Endothelial cell of umbilical vein (primary cell): Measurements from ENCODE around the gene BSND. TPM values are rescaled to one million over a fixed set of nuclear protein-coding genes. Genes with fewer than 3 reads are reported as not detected.
A peak's percentile ranks its signal among the peaks of the same experiment; 100 is the strongest.

Source experiments
- BruUV-seq: library from RNA; stranded (reverse); fragments of 400-500 nt; replicated peaks from 2 replicates; lab custom pipeline; 2021; lab: Mats Ljungman, UMichigan
- CTCF ChIA-PET: fragments of 300-600, 350-600 bp; sonication (Branson Sonifier 250); formaldehyde crosslinking; loops from one replicate; lab custom pipeline; 2021; ENCODE audit warnings: antibody characterized with exemption, inconsistent platforms; lab: Charles Lee
- POLR2A ChIA-PET: fragments of 300-600, 350-600 bp; sonication (Branson Sonifier 250); formaldehyde crosslinking; loops from one replicate; lab custom pipeline; 2021; ENCODE audit warnings: antibody characterized with exemption, inconsistent platforms; lab: Charles Lee
- DNase-seq: peaks from one replicate; pipeline ENCODE4 v3.0.0-alpha.2; 2011; ENCODE audit warnings: low read depth, low spot score
- FAIRE-seq: peaks from 2 replicates; lab custom pipeline; 2011; peaks lifted over from hg19 to GRCh38; lab: Jason Lieb, UNC
- H2AFZ ChIP-seq: 2 replicates; pipeline ENCODE4 v1.6.0; 2012; ENCODE audit warnings: low read depth, low read length, control low read depth, inconsistent platforms
- H3K27ac ChIP-seq: 2 replicates; pipeline ENCODE4 v1.5.1; 2011; ENCODE audit warnings: low read depth, mild to moderate bottlenecking, control low read depth, low read length, moderate library complexity; ENCODE audit not compliant: insufficient read depth
- H3K27me3 ChIP-seq, 2 experiments: 2 replicates each; pipeline versions ENCODE4 v1.6.0 to v1.6.1; 2011; ENCODE audit warnings: low read length in 2 of 2, mixed read lengths in 1 of 2; ENCODE audit not compliant: control insufficient read depth in 2 of 2, insufficient read depth in 2 of 2
- H3K36me3 ChIP-seq, 2 experiments: 2 replicates in 1 of 2; 3 replicates in 1 of 2; pipeline ENCODE4 v1.5.1; 2011; ENCODE audit warnings: low read length in 2 of 2, mild to moderate bottlenecking in 1 of 2, moderate library complexity in 1 of 2; ENCODE audit not compliant: control insufficient read depth in 2 of 2, insufficient read depth in 2 of 2; ENCODE audit errors: extremely low read depth in 1 of 2
- H3K4me1 ChIP-seq: 3 replicates; pipeline ENCODE4 v1.5.1; 2011; ENCODE audit warnings: mild to moderate bottlenecking, low read length; ENCODE audit not compliant: control insufficient read depth, insufficient read depth; ENCODE audit errors: extremely low read depth
- H3K4me2 ChIP-seq: 2 replicates; pipeline ENCODE4 v1.6.1; 2011; ENCODE audit warnings: low read length, control low read depth, mixed read lengths; ENCODE audit not compliant: insufficient read depth
- H3K4me3 ChIP-seq, 3 experiments: fragments of 200-600 bp in 1 of 3; sonication (generic), shearing (Covaris generic) in 1 of 3; replicated peaks in 1 of 3; 2 replicates each; pipeline ENCODE4 v1.5.1; 2011 to 2016; ENCODE audit warnings: control low read depth in 3 of 3, low read length in 3 of 3, mild to moderate bottlenecking in 2 of 3, inconsistent platforms in 1 of 3, low read depth in 1 of 3, moderate library complexity in 1 of 3; ENCODE audit not compliant: insufficient read depth in 1 of 3
- H3K79me2 ChIP-seq: 2 replicates; pipeline ENCODE4 v1.6.0; 2012; ENCODE audit warnings: low read length, inconsistent platforms; ENCODE audit not compliant: control insufficient read depth, insufficient read depth
- H3K9ac ChIP-seq: replicated peaks from 2 replicates; pipeline ENCODE3; 2011; ENCODE audit warnings: low read length, control low read depth; ENCODE audit not compliant: insufficient read depth; ENCODE audit errors: extremely low read depth
- H3K9me1 ChIP-seq: replicated peaks from 3 replicates; pipeline ENCODE4 v1.6.0; 2011; ENCODE audit warnings: mild to moderate bottlenecking, low read length; ENCODE audit not compliant: control insufficient read depth, insufficient read depth; ENCODE audit errors: extremely low read depth
- H3K9me3 ChIP-seq: replicated peaks from 2 replicates; pipeline ENCODE4 v1.5.1; 2012; ENCODE audit warnings: low read length, inconsistent platforms; ENCODE audit not compliant: control insufficient read depth, insufficient read depth
- H4K20me1 ChIP-seq: replicated peaks from 2 replicates; pipeline ENCODE3; 2011; ENCODE audit warnings: mild to moderate bottlenecking, low read length; ENCODE audit not compliant: control insufficient read depth, insufficient read depth; ENCODE audit errors: extremely low read depth
- CTCF ChIP-seq, 2 donors: IDR thresholded peaks; 1 replicate in 1 of 2; 2 replicates in 1 of 2; pipeline ENCODE4 v1.5.1; 2011; ENCODE audit warnings: low read length in 2 of 2, mild to moderate bottlenecking in 2 of 2, moderate library complexity in 2 of 2, control low read depth in 1 of 2, inconsistent platforms in 1 of 2, low read depth in 1 of 2; ENCODE audit not compliant: insufficient read depth in 1 of 2; ENCODE audit errors: extremely low read depth in 1 of 2
- EZH2 ChIP-seq: IDR thresholded peaks from 2 replicates; pipeline ENCODE4 v1.6.1; 2012; ENCODE audit warnings: borderline replicate concordance, low read depth, mild to moderate bottlenecking, moderate library complexity, low read length, inconsistent platforms; ENCODE audit not compliant: severe bottlenecking
- FOS ChIP-seq: IDR thresholded peaks from 2 replicates; pipeline ENCODE4 v1.6.1; 2011; ENCODE audit warnings: mild to moderate bottlenecking, low read length, moderate library complexity, borderline replicate concordance; ENCODE audit not compliant: insufficient read depth
- GATA2 ChIP-seq: IDR thresholded peaks from 2 replicates; pipeline ENCODE4 v1.7.0; 2011; ENCODE audit warnings: low read depth, mild to moderate bottlenecking, moderate library complexity, mixed read lengths, low read length; ENCODE audit not compliant: insufficient read length, insufficient read depth
- JUN ChIP-seq: IDR thresholded peaks from 2 replicates; pipeline ENCODE4 v1.6.1; 2011; ENCODE audit warnings: borderline replicate concordance, low read depth; ENCODE audit not compliant: insufficient read length, insufficient read depth
- MAX ChIP-seq: IDR thresholded peaks from 2 replicates; pipeline ENCODE4 v1.6.1; 2011; ENCODE audit not compliant: insufficient read depth, insufficient read length
- MYC ChIP-seq: IDR thresholded peaks from one replicate; pipeline ENCODE4 v1.6.1; 2011; ENCODE audit warnings: mild to moderate bottlenecking, low read depth, low read length
- POLR2A ChIP-seq: IDR thresholded peaks from 2 replicates; pipeline ENCODE4 v1.6.1; 2012; ENCODE audit warnings: low read depth, mild to moderate bottlenecking, control low read depth, low read length
- POLR2AphosphoS5 ChIP-seq: IDR thresholded peaks from 2 replicates; pipeline ENCODE4 v1.6.1; 2012; ENCODE audit warnings: low read depth, mild to moderate bottlenecking, control low read depth, low read length, moderate library complexity; ENCODE audit not compliant: insufficient read depth
- dilution Hi-C: fragments of 300-500 bp; cut with MboI; formaldehyde crosslinking; loops from one replicate; pipeline ENCODE4 v1.15.0; 2019; ENCODE audit warnings: low sequenced_read_pairs; ENCODE audit not compliant: extremely low pct_ligation_motif_present
- intact Hi-C: fragments of 100-400 bp; cut with micrococcal nuclease; formaldehyde crosslinking; loops from one replicate; pipeline ENCODE4 v1.10.0; 2022
- polyA plus RNA-seq, 4 experiments: library from polyadenylated mRNA; depleted of rRNA in 3 of 4; stranded (reverse) in 3 of 4; unstranded in 1 of 4; fragments of >200 nt; gene quantifications; 2 replicates each; pipeline versions ENCODE4 v1.2.1 to v1.2.3, GENCODE V29; 2011 to 2012; ENCODE audit warnings: missing spikeins in 1 of 4
- total RNA-seq: library from RNA; stranded (reverse); gene quantifications from 2 replicates; pipeline ENCODE4 v1.2.3, GENCODE V29; 2021

BSND gene
- total and polyA plus RNA-seq, 2 donors (not counting 3 experiments of a cell fraction or from before 2014, with no cell fraction given) = not detected

GRCh38 chr1:54955359-54955758, 43.4 kb upstream of the BSND start:
- ChIA-PET CTCF (interaction anchor here (0.8 to 2.2 kb wide), 3 partner anchors 10 to 67 kb away, joined by 3 to 6 read pairs (median 6); no protein-coding TSS in a partner anchor), POLR2A (no interaction called here)
- intact Hi-C loops (no loop called here), dilution Hi-C loops (no loop called here)
- H3K9me3 ChIP-seq = no peaks in the 10 kb centered on the region
- no peaks in the 10 kb centered on the region for H3K27me3 ChIP-seq
- TF ChIP-seq MAX = no peak
- peak; percentile 64 for TF ChIP-seq JUN
- no peak for TF ChIP-seq MYC
- peak; percentile 73 for TF ChIP-seq FOS
- TF ChIP-seq POLR2AphosphoS5 = peak; percentile 36
- no TSS peak for BruUV-seq
- peaks cover 26% of the 10 kb centered on the region for H3K4me1 ChIP-seq
- no peak overlapping the region for H3K4me3 ChIP-seq
- no peaks in the 10 kb centered on the region for H3K36me3 ChIP-seq
- peak overlapping the region; percentile 82 for H3K27ac ChIP-seq
- peak overlapping the region; percentile 62 for H3K4me2 ChIP-seq
- DNase-seq (peak; percentile 77), FAIRE-seq (peak; percentile 84)
- H3K79me2 ChIP-seq = no peaks in the 10 kb centered on the region
- peak overlapping the region; percentile 39 for H2AFZ ChIP-seq
- H4K20me1 ChIP-seq = no peaks in the 10 kb centered on the region
- peak overlapping the region; percentile 29 for H3K9ac ChIP-seq
- H3K9me1 ChIP-seq = no peaks in the 10 kb centered on the region

GRCh38 chr1:54956726-54957125, 42.0 kb upstream of the BSND start:
- dilution Hi-C loops = no loop called here
- intact Hi-C loops = no loop called here
- H3K79me2 ChIP-seq = no peaks in the 10 kb centered on the region
- POLR2A ChIA-PET = no interaction called here
- TF ChIP-seq EZH2 (no peak), JUN (no peak), CTCF (IDR thresholded peaks at IDR 0.05; ENCODE audit: extremely low read depth in 1 of 2, insufficient read depth in 1 of 2, low read depth in 1 of 2, low read length in 2 of 2) (no peak), GATA2 (no peak), MAX (no peak), POLR2AphosphoS5 (no peak), MYC (no peak), POLR2A (no peak), FOS (no peak)
- H3K4me1 ChIP-seq = peaks cover 24% of the 10 kb centered on the region
- H3K9me3 ChIP-seq = no peaks in the 10 kb centered on the region
- H3K9me1 ChIP-seq = no peaks in the 10 kb centered on the region
- BruUV-seq = no TSS peak
- no peak for DNase-seq
- CTCF ChIA-PET = interaction anchor here (2.1 kb wide), 1 partner anchor 40 kb away, joined by 6 read pairs; no protein-coding TSS in a partner anchor
- no peak overlapping the region for H3K9ac ChIP-seq
- no peaks in the 10 kb centered on the region for H3K36me3 ChIP-seq
- FAIRE-seq = no peak
- no peak overlapping the region for H3K4me2 ChIP-seq
- no peak overlapping the region for H3K4me3 ChIP-seq
- H4K20me1 ChIP-seq = no peaks in the 10 kb centered on the region
- no peaks in the 10 kb centered on the region for H3K27me3 ChIP-seq
- H3K27ac ChIP-seq = no peak overlapping the region
- H2AFZ ChIP-seq = no peak overlapping the region
